Mesothelial cell of epicardium (in vitro differentiated cells): Measurements from ENCODE around the gene PLEKHG3. TPM values are rescaled to one million over a fixed set of nuclear protein-coding genes. Genes with fewer than 3 reads are reported as not detected.
"Not testable (repeated sequence)": the region's sequence is repeated elsewhere in the genome, so short reads cannot be mapped to it uniquely, and the experiment has no call there.

Source experiments
- DNase-seq, 2 experiments: peaks; one replicate each; pipeline ENCODE4 v3.0.0; 2021; ENCODE audit warnings: low spot score in 2 of 2; ENCODE audit not compliant: unreplicated experiment in 2 of 2
- H3K27ac Mint-ChIP-seq: 2 replicates; pipeline ENCODE4 v1.8.0; 2021; ENCODE audit warnings: mixed read lengths
- H3K27me3 Mint-ChIP-seq: 2 replicates; pipeline ENCODE4 v1.8.0; 2021; ENCODE audit warnings: low read depth, mixed read lengths
- H3K36me3 Mint-ChIP-seq: 2 replicates; pipeline ENCODE4 v1.8.0; 2021; ENCODE audit warnings: mixed read lengths
- H3K4me1 Mint-ChIP-seq: 2 replicates; pipeline ENCODE4 v1.8.0; 2021; ENCODE audit warnings: mixed read lengths
- H3K4me3 Mint-ChIP-seq: 2 replicates; pipeline ENCODE4 v1.8.0; 2021; ENCODE audit warnings: mild to moderate bottlenecking, moderate library complexity, mixed read lengths
- H3K9me3 Mint-ChIP-seq: 2 replicates; pipeline ENCODE4 v1.8.0; 2021; ENCODE audit warnings: mixed read lengths
- total RNA-seq: library from RNA; stranded (reverse); gene quantifications from 3 replicates; pipeline ENCODE4 v1.2.1, GENCODE V29; 2021
- TF ChIP-seq, protein P1 (sequence below): fragments of 200-600 bp; sonication (generic); IDR thresholded peaks from one replicate; pipeline ENCODE4 v1.5.0; 2021; ENCODE audit warnings: antibody characterized with exemption; ENCODE audit not compliant: unreplicated experiment

PLEKHG3 gene
- total RNA-seq, 1 donor from 2014 or later, result 141 TPM

DNA sequence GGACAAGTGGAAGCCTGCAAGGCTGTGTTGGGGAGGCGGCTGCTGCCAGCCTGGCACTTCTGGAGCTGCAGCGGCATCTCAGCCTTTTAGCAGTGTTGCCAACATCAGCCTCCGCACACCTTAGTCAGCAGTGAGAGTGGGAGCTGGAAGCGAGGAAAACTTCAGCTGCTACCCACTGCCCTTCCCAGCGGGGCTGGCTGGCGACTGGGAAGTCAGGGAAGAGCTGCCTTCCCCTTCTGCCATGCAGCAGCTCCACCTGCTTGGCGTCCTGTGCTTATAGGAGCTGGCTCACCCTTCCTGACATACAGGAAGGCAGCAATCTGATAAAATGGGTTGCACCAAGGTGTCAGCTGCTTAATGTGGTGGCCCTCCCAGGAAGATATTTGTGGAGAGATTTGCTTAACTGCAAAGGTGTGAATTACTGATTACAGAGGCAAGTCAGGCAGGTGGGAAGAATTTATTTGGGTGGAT is 15.4 kb upstream of the PLEKHG3 start:
- Mint-ChIP-seq H3K4me3 (no peak overlapping the region), H3K27ac (no peak overlapping the region), H3K4me1 (peaks cover 34% of the 10 kb centered on the region), H3K27me3 (no peaks in the 10 kb centered on the region), H3K36me3 (no peaks in the 10 kb centered on the region), H3K9me3 (no peaks in the 10 kb centered on the region)
- TF ChIP-seq, protein P1, sequence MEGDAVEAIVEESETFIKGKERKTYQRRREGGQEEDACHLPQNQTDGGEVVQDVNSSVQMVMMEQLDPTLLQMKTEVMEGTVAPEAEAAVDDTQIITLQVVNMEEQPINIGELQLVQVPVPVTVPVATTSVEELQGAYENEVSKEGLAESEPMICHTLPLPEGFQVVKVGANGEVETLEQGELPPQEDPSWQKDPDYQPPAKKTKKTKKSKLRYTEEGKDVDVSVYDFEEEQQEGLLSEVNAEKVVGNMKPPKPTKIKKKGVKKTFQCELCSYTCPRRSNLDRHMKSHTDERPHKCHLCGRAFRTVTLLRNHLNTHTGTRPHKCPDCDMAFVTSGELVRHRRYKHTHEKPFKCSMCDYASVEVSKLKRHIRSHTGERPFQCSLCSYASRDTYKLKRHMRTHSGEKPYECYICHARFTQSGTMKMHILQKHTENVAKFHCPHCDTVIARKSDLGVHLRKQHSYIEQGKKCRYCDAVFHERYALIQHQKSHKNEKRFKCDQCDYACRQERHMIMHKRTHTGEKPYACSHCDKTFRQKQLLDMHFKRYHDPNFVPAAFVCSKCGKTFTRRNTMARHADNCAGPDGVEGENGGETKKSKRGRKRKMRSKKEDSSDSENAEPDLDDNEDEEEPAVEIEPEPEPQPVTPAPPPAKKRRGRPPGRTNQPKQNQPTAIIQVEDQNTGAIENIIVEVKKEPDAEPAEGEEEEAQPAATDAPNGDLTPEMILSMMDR, result no peak
- no peak for DNase-seq

DNA sequence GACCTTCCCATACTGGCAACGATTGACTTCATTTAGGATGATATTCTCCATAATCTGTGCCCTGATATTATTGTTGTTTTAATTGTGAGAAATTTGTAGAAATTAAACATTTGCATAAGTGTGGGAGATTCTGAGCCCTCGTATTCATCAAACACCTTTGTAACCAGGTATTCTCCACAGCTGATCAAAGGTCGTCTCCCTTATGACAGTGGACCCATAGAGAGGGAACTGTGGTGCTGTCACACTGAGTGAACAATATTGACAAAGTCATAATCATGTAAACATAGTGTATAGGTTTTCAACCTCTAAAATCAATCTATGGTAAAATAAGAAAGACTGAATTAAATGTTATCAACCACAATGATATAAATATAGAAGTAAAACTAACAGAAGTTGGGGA is 14.9 kb upstream of the PLEKHG3 start:
- no peak for DNase-seq
- no peaks in the 10 kb centered on the region for H3K36me3 Mint-ChIP-seq
- no peaks in the 10 kb centered on the region for H3K9me3 Mint-ChIP-seq
- no peak overlapping the region for H3K27ac Mint-ChIP-seq
- no peak overlapping the region for H3K4me3 Mint-ChIP-seq
- TF ChIP-seq, protein P1, result no peak
- peaks cover 29% of the 10 kb centered on the region for H3K4me1 Mint-ChIP-seq
- no peaks in the 10 kb centered on the region for H3K27me3 Mint-ChIP-seq

DNA sequence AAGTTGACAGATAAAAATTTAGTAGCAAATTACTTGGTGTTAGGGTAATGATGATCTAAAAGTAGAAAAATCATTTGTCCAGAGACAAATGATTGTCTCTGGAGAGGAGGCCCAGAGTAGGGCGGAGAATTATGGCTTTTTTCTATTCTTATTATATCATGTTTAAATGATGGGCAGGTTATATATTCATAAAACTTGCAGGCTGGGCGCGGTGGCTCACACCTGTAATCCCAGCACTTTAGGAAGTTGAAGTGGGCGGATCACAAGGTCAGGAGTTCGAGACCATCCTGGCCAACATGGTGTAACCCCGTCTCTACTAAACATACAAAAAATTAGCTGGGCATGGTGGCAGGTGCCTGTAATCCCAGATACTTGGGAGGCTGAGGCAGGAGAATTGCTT is 13.6 kb upstream of the PLEKHG3 start:
- not testable (repeated sequence) for H3K27ac Mint-ChIP-seq, H3K4me3 Mint-ChIP-seq, H3K9me3 Mint-ChIP-seq, H3K36me3 Mint-ChIP-seq, H3K27me3 Mint-ChIP-seq, DNase-seq
- peaks cover 28% of the 10 kb centered on the region for H3K4me1 Mint-ChIP-seq

DNA sequence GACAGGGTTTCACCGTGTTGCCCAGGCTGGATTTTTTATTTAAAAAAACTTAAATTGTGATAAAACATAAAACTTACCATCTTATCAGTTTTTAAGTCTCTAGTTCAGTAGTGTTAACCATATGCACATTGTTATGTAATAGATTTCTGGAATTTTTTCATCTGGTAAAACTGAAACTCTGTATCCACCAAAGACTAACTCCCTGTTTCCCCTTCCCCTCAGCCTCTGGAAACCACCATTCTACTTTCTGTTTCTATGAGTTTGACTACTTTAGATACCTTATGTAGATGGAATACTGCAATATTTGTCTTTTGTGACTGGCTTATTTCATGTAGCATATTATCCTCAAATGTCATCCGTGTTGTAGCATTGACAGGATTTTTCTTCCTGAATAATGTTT is 12.8 kb upstream of the PLEKHG3 start:
- Mint-ChIP-seq H3K36me3 (no peaks in the 10 kb centered on the region), H3K4me3 (no peak overlapping the region), H3K27me3 (no peaks in the 10 kb centered on the region), H3K9me3 (no peaks in the 10 kb centered on the region), H3K4me1 (peaks cover 25% of the 10 kb centered on the region), H3K27ac (no peak overlapping the region)
- DNase-seq, result no peak
- TF ChIP-seq, protein P1, result no peak

DNA sequence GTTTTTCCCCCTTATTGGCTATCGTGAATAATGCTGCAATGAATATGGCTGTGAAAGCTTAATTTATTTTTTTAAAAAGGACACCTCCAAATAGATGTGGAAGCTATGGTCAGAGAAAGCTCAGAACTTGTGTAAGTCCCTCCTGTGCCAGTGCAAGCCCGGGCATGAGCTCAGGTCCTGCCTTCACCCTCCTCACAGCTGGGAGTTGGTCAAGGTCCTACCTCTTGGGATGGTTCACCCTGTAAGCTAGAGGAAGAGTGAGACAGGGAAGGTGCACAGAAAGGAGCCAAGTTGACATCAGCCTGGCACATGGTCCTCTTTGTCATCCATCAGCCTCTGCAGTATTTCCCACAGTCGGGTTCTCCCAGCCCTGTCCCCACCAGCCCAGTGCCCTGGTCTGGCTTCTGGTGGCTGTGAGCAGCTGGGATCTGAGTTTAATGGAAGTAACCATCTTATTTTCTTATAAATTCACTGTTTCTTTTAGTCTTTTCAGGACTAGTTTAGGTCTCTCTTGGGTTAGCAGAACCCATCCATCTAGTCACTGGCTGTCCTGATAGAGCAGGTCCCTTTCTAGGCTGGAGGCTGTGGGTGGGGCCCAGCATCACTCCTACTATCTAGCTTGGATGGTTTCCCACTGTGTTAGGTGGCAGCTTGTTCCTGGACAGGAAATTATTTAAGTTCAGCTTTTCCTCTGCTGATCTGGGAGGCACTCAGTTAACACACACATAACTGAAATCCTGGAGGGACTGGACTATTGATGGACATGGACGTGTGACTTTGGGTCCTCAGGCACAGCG is 11.8 kb upstream of the PLEKHG3 start:
- TF ChIP-seq, protein P1, result no peak
- Mint-ChIP-seq H3K4me1 (peaks cover 27% of the 10 kb centered on the region), H3K36me3 (no peaks in the 10 kb centered on the region), H3K4me3 (no peak overlapping the region), H3K27me3 (no peaks in the 10 kb centered on the region), H3K27ac (no peak overlapping the region), H3K9me3 (no peaks in the 10 kb centered on the region)
- DNase-seq, result no peak

DNA sequence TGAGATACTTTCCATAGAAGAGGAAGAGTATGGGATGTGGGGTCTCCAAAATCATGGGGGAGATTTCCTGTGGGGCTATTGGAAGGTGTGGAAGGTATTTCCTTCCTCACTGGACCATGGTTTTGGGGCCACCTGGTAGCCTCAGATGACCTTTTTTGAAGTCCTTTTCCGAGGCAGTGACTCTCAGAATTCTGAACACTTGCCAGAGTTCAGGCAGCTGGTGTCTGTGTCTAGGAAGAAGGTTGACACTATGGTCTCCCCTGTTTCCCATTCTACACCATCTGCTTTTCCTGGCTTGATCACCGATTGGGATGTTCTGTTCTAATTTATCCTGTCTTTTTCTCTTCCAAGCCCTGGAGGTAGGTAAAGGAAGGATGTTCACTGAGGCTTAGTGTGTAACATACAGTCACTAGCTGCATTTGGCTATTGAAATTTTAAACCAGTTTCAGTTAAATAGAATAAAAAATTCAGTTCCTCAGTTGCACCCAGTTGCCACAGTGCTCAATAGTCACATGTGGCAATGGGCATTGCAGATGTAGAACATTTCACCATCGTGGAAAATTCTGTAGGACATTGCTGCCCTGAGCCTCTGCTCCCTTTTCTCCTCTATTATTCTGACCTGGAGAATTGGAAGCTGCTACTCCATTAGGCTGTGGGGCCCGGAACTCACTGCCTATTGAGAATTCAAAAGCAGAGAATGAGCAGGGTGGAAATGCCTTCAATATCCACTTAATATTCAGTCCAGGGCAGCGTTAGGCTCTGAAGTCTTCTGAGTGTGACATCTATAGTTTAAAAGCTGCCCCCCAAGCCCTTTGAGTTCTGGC is 11.0 kb upstream of the PLEKHG3 start:
- Mint-ChIP-seq H3K36me3 (no peaks in the 10 kb centered on the region), H3K4me3 (no peak overlapping the region), H3K9me3 (no peaks in the 10 kb centered on the region), H3K4me1 (peaks cover 27% of the 10 kb centered on the region), H3K27ac (no peak overlapping the region), H3K27me3 (no peaks in the 10 kb centered on the region)
- DNase-seq, result no peak
- TF ChIP-seq, protein P1, result no peak
